ENCODE data around the gene SLAMF9.

GRCh38 chr1:159913451-159914192 lies 40.4 kb downstream of the SLAMF9 start:
- TF ChIP-seq CTCF (IDR thresholded peaks at IDR 0.05; ENCODE audit: insufficient read depth, low read depth, low read length): no peak
- no peak for TF ChIP-seq EZH2 (IDR thresholded peaks at IDR 0.05; ENCODE audit: insufficient read depth, low read length)

All from astrocyte (in vitro differentiated cells and primary cell).